Measurements from ENCODE around the gene TRABD2A.

- TF ChIP-seq EZH2phosphoT487 (IDR thresholded peaks at IDR 0.05; ENCODE audit: borderline replicate concordance, low read depth, low read length) (no peak), CTCF (conservative IDR thresholded peaks at IDR 0.05; ENCODE audit: low read length) (no peak)
Measured at GRCh38 chr2:84838434-84839145, 42.3 kb downstream of the TRABD2A start.
